ENCODE results near the gene GAREM1.

The GAREM1 gene

DNA sequence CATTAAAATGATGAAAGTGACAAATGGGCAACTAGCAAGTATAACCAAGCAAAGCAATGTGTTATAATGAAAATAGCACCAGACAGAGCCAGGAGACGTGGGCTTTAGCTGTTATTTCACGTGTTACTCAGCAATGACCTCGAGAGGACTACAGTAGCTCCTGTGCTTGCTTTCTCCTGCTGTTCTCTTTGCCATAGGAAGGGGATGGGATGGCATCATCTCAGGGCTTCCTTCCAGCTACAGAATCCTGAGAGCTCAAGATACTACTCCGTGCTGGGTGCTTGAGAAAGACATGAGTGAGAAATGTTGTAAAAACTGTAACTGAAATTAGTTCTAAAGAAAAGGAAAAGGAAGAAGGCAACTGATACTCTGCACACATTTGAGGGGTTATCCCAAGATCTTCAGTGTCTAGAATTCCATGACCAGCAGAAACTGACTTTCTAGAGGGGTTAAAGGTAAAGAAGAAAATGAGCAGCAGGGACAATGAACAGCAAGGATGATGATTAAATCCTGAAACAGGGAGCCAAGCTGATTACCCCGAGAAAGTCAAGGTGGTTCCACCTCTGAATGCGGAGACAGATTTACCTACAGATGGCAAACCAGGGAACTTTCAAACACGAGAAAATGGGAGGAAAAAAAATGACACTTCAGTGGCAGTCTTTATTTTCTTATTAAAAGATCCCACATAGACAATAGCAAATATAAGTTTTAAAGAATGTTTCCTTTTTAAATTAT, 33.4 kb downstream of the GAREM1 start:
- no peak for TF ChIP-seq ZFX (IDR thresholded peaks at IDR 0.05)
- no peak for TF ChIP-seq CTCF (conservative IDR thresholded peaks at IDR 0.05)
- H3K27ac ChIP-seq, result no peak overlapping the region

- TF ChIP-seq ZFX (IDR thresholded peaks at IDR 0.05) (no peak), CTCF (conservative IDR thresholded peaks at IDR 0.05) (no peak)
Observed at GRCh38 chr18:32435631-32436500, 34.8 kb downstream of the GAREM1 start.

GRCh38 chr18:32431753-32432152, 38.9 kb downstream of the GAREM1 start:
- TF ChIP-seq ZFX (IDR thresholded peaks at IDR 0.05), result no peak
- TF ChIP-seq CTCF (conservative IDR thresholded peaks at IDR 0.05), result no peak
- no peak overlapping the region for H3K27ac ChIP-seq

More at GRCh38 chr18:32435631-32436500, 34.8 kb downstream of the GAREM1 start:
- H3K27ac ChIP-seq, result no peak overlapping the region

DNA sequence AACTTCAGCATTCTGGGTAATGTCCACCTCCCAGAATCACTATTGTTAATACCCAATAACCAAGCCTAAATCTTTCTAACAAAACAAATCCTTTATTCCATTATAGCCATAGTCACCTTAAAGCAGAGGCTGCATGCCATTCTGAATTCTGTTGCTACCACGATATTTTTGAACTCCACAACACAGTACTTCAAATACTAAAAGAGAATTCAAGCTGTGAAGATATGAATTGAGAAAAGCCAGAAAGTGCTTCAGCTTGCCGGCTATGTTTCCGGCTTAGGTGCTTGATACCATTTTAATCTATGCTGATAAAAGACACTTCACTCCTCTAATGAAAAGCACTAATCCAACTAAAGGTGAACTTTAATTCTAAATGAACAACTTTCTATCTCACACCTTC, 41.3 kb downstream of the GAREM1 start:
- H3K27ac ChIP-seq, result no peak overlapping the region
- TF ChIP-seq CTCF (conservative IDR thresholded peaks at IDR 0.05) (no peak), ZFX (IDR thresholded peaks at IDR 0.05) (no peak)

- H3K27ac ChIP-seq, result no peak overlapping the region
- TF ChIP-seq ZFX (IDR thresholded peaks at IDR 0.05) (no peak), CTCF (conservative IDR thresholded peaks at IDR 0.05) (no peak)
Observed at GRCh38 chr18:32427084-32427900, 43.4 kb downstream of the GAREM1 start.

DNA sequence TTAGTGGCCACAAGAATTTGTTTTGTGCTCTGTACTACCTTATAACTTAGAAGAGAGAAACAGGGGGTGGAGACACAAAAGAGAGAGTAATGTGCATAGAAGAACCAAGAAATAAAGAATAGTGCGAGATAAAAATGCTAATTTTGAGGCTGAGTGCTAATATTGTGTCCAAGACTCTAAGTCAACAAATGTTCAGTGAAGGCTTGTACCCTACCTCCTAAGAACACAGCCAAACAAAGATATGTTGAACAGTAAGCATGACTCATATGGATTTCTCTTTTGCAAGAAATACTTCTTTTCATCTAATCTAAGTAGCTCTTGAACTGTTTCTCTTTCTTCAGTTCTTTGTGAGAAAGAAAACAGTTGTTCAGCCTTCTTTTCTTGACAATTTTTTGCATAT, 45.2 kb downstream of the GAREM1 start:
- H3K27ac ChIP-seq, result no peak overlapping the region
- TF ChIP-seq CTCF (conservative IDR thresholded peaks at IDR 0.05) (no peak), ZFX (IDR thresholded peaks at IDR 0.05) (no peak)
